SU-DHL-6 (cell line): Measurements from ENCODE around the gene DNAJC9.

ENCODE experiments used
- EZH2phosphoT487 ChIP-seq: fragments of 200-600 bp; sonication (generic), shearing (Covaris generic); conservative IDR thresholded peaks from 2 replicates; pipeline ENCODE4 v1.6.1; 2018; ENCODE audit warnings: mild to moderate bottlenecking, antibody characterized with exemption, low read length, moderate library complexity, mixed read lengths
- TF ChIP-seq, protein P1 (sequence below): fragments of 200-600 bp; sonication (generic); IDR thresholded peaks from one replicate; pipeline ENCODE4 v1.5.1; 2017; ENCODE audit warnings: antibody characterized with exemption, mild to moderate bottlenecking, low read length, moderate library complexity; ENCODE audit not compliant: insufficient read depth, poor library complexity, severe bottlenecking

DNA sequence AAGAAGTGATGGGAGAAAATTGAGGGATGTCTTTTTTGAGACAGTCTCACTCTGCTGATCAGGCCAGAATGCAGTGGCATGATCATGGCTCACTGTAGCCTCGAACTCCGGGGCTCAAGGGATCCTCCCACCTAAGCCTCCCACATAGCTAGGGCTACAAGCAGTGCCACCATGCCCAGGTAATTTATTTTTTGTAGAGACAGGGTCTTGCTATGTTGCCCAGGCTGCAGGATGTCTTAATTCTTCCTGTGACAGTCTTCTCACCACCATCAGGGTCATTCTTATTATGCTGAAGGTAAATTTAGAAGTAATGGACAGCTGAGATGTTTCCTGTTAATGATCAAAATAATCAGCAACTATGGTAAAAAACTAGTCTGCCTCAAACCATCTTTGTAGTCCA is 7.1 kb downstream of the DNAJC9 start:
- TF ChIP-seq, protein P1, sequence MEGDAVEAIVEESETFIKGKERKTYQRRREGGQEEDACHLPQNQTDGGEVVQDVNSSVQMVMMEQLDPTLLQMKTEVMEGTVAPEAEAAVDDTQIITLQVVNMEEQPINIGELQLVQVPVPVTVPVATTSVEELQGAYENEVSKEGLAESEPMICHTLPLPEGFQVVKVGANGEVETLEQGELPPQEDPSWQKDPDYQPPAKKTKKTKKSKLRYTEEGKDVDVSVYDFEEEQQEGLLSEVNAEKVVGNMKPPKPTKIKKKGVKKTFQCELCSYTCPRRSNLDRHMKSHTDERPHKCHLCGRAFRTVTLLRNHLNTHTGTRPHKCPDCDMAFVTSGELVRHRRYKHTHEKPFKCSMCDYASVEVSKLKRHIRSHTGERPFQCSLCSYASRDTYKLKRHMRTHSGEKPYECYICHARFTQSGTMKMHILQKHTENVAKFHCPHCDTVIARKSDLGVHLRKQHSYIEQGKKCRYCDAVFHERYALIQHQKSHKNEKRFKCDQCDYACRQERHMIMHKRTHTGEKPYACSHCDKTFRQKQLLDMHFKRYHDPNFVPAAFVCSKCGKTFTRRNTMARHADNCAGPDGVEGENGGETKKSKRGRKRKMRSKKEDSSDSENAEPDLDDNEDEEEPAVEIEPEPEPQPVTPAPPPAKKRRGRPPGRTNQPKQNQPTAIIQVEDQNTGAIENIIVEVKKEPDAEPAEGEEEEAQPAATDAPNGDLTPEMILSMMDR = no peak
- no peak for TF ChIP-seq EZH2phosphoT487
